Measurements from ENCODE around the gene SYNGR3. TPM values are rescaled to one million over a fixed set of nuclear protein-coding genes. Genes with fewer than 3 reads are reported as not detected.
A peak's percentile ranks its signal among the peaks of the same experiment; 100 is the strongest.

The SYNGR3 gene, protein sequence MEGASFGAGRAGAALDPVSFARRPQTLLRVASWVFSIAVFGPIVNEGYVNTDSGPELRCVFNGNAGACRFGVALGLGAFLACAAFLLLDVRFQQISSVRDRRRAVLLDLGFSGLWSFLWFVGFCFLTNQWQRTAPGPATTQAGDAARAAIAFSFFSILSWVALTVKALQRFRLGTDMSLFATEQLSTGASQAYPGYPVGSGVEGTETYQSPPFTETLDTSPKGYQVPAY
- total RNA-seq (1 to 10 TPM; 3.4 to 3.6 TPM), polyA plus RNA-seq (2.1 TPM)

DNA sequence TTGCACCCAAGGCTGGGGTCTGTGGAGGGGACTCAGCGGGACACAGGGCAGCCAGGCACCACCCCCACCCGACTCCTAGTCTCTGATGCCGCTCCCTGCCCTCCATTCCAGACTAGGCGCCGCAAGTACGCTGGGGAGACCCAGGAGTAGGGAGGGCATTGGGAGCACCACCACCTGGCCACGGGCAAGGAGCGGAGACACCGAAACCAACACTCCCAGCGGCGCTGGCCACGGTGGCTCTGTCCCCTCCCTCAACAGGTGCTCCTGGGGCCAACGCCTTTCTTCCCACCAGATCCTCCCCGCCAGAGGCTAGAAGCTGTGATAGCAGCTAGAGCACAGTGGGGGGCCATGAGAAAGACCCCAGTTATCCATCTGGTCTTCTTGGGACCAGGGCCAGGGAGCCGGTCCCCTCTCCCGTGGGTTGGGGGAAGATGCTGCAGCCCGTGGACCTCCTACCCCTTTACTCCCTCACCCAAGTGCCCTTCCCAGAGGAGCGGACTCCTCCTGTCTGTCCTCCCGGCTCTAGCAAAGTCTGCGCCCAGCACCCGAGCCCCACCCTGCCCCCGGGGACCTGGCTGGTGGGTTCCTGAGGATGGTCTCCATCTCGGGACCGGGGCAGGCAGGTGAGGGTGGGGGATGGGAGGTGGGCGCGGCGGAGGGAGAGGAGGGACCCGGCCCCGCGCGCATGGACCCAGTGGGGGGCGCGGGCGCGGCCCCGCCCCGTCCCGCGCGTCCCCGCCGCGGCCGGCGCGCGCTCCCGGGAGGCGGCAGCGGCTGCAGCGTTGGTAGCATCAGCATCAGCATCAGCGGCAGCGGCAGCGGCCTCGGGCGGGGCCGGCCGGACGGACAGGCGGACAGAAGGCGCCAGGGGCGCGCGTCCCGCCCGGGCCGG, at the start of gene SYNGR3:
TSS of gene SYNGR3 (plus strand) at position 762 of the 892 bp plus-strand sequence. CDS start 133 bp downstream, outside the sequence.
- peaks cover 9 to 10% of the 10 kb centered on the region in 2 donors for H3K27me3 Mint-ChIP-seq
- peak within 1 kb of the TSS; percentile 51 for H3K27ac ChIP-seq (ENCODE audit: low read depth, low read length)
- ChIA-PET POLR2A (interaction anchor here (1.0 to 2.6 kb wide), 2 partner anchors 18 to 24 kb away, joined by 3 to 9 read pairs; partner anchors contain the start of genes RPS2 and TBL3), CTCF (interaction anchor here (1.3 kb wide), 1 partner anchor 15 kb away, joined by 3 read pairs; no protein-coding TSS in a partner anchor)
- H3K4me3 ChIP-seq (ENCODE audit: low read length) = peak within 1 kb of the TSS; percentile 64
- peaks cover 26% of the 10 kb centered on the region for H3K4me1 ChIP-seq (ENCODE audit: insufficient read depth, low read length)
- no peaks in the 10 kb centered on the region for H3K9me3 Mint-ChIP-seq
- H3K4me1 Mint-ChIP-seq = peaks cover 22 to 50% (median 25%) of the 10 kb centered on the region in 3 donors
- H3K27ac Mint-ChIP-seq = peak within 1 kb of the TSS in 7 of 8 donors; percentile 50 to 95 (median 91)
- DNase-seq = no peak
- no peaks in the 10 kb centered on the region for H3K36me3 ChIP-seq (ENCODE audit: insufficient read depth, low read length)
- H3K36me3 Mint-ChIP-seq = peaks cover 0 to 17% (median 0%) of the 10 kb centered on the region in 3 donors
- peak within 1 kb of the TSS; percentile 63 to 88 (median 79) for H3K4me3 Mint-ChIP-seq
- H3K27me3 ChIP-seq (ENCODE audit: insufficient read depth, low read length, poor library complexity, severe bottlenecking) = peaks cover 14% of the 10 kb centered on the region
- no peaks in the 10 kb centered on the region for H3K9me3 ChIP-seq (ENCODE audit: low read length)

DNA sequence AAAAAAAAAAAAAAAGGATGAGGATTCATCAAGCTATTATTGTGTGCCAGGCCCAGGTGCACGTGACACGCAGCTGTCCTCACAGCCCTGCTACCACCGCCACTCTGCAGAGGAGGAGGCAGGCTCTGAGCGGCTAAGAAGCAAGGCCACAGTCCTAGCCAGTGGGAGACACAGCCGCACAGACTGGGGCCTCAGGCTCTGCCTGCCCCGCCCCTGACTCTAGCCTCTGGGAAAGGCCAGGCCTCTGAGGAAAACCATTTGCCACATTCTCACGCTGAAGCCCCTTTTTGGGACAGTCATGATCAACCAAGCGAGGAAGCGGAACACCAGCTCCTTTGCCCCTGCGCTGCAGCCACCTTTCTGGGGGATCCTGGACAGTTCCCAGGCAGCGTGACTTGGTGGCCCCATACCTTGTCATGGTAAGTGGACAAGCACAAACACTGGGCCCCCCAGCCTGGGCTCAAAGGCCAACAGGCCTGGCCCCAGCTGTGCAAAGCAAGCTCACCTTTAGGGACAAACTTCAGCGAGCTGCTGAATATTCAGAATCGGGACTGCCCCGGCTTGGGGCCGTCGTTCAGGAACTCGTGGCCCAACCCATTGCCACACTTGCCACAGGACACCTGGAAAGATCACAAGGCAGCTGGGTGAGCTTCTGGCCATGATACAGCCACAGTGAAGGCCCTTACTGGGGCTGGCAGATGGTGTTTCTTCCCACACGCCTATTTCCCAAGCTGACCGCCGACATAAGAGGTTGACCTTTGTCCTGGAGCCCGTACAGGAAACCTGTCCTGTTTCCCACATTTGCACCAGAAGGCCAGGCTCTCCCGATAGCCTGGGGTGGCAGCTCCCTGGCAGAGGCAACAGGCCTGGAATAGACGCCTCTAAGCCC, 49.3 kb upstream of the SYNGR3 start:
- Mint-ChIP-seq H3K27ac (no peak overlapping the region), H3K36me3 (peaks cover 0 to 26% (median 1%) of the 10 kb centered on the region in 3 donors), H3K4me3 (peak overlapping the region in 2 of 7 donors; percentile 23 to 30), H3K4me1 (peaks cover 8 to 24% (median 11%) of the 10 kb centered on the region in 3 donors), H3K27me3 (no peaks in the 10 kb centered on the region), H3K9me3 (no peaks in the 10 kb centered on the region)
- H3K27me3 ChIP-seq (ENCODE audit: insufficient read depth, low read length, poor library complexity, severe bottlenecking) = no peaks in the 10 kb centered on the region
- DNase-seq = no peak
- peaks cover 16% of the 10 kb centered on the region for H3K4me1 ChIP-seq (ENCODE audit: insufficient read depth, low read length)
- ChIA-PET CTCF (interaction anchor here (1.2 kb wide), 1 partner anchor 15 kb away, joined by 3 read pairs; no protein-coding TSS in a partner anchor), POLR2A (no interaction called here)
- no peak overlapping the region for H3K27ac ChIP-seq (ENCODE audit: low read depth, low read length)
- H3K36me3 ChIP-seq (ENCODE audit: insufficient read depth, low read length) = peaks cover 9% of the 10 kb centered on the region
- H3K9me3 ChIP-seq (ENCODE audit: low read length) = no peaks in the 10 kb centered on the region
- no peak overlapping the region for H3K4me3 ChIP-seq (ENCODE audit: low read length)

DNA sequence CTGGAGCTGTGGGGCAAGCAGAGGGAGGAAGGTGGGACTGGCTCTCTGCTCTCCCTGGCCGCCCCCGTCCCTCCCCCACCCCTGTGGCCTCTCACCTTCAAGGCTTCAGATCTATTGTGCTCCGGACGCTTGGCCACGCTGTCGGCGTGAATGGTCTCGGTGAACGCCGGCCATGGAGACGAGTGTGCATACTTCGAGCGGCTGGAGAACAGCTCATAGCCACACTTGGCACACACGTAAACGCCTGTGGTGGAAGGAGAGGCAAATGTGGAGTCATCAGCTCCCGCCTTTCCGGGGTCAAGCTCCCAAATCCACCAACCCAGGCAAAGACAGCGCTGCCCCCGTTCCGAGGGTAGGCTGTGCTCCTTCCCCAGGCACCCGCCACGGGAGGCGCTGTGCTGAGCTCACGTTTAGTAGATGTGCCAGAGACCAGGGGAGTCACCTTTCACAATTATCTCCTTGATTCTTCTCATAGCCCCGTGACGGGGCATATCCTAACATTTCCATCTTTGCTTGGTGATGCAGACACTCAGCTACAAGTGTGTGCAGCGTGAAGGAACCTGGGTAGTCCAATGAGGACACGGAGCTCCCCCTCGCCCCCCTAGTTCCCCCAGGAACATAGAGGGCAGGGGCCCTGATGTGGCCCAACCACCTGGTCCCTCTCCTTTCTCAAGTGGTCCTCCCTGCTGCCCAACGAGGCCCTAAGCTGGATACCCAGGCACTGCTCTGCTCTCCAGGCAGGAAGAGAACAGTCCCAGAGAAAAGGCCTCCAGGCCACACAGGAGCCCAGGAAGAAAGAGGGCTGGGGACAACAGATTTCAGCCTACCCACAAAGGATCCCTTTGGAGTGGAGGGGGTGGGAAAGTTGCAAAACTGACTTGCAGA, 48.4 kb upstream of the SYNGR3 start:
- H3K4me1 Mint-ChIP-seq = peaks cover 8 to 24% (median 11%) of the 10 kb centered on the region in 3 donors
- Histone ChIP-seq H3K27ac (ENCODE audit: low read depth, low read length) (peak overlapping the region; percentile 72), H3K27me3 (ENCODE audit: insufficient read depth, low read length, poor library complexity, severe bottlenecking) (no peaks in the 10 kb centered on the region), H3K4me3 (ENCODE audit: low read length) (no peak overlapping the region), H3K9me3 (ENCODE audit: low read length) (no peaks in the 10 kb centered on the region), H3K4me1 (ENCODE audit: insufficient read depth, low read length) (peaks cover 16% of the 10 kb centered on the region), H3K36me3 (ENCODE audit: insufficient read depth, low read length) (peaks cover 9% of the 10 kb centered on the region)
- H3K4me3 Mint-ChIP-seq = peak overlapping the region; percentile 40 to 95 (median 87)
- H3K27me3 Mint-ChIP-seq = no peaks in the 10 kb centered on the region
- ChIA-PET CTCF (interaction anchor here (1.2 kb wide), 1 partner anchor 14 kb away, joined by 3 read pairs; no protein-coding TSS in a partner anchor), POLR2A (no interaction called here)
- peak overlapping the region in 2 of 8 donors; percentile 26 to 66 for H3K27ac Mint-ChIP-seq
- DNase-seq = no peak
- H3K9me3 Mint-ChIP-seq = no peaks in the 10 kb centered on the region
- peaks cover 0 to 26% (median 1%) of the 10 kb centered on the region in 3 donors for H3K36me3 Mint-ChIP-seq

DNA sequence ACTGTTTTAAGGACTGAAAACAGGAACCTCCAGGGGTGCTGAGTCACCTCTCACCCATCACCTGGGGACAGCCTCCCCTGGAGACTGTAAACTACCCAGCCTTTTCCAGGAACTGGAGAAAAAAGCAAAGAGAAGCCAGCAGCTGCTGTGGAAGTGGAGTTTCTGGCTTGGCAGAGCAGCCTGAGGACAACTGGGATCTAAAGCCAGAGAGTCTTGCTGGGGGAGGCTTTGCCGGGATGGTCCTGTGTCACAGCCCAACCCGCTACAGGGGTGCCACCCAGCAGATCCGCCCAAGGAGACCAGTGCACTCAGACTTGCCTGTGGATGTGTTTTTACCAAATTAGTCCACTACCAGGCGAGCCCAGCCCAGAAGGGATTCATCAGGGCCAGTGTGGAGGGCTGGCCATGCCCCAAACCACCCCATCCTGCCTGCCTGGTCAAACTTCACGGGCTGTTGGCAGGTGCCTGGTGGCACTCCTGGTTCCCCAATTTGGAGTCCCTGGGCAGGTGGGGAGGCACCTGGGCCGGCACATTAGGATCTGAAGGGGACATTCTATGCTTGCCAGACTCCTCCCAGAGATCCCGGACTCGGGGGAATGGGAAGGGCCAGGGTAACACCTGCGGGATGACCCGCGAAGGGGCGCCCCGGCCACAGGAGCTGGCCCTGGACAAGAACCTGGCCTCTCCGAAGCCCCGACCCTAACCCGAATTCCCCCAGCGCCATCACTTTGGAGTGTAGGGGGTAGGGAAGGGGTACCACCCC, 47.5 kb upstream of the SYNGR3 start:
- Histone ChIP-seq H3K9me3 (ENCODE audit: low read length) (no peaks in the 10 kb centered on the region), H3K4me1 (ENCODE audit: insufficient read depth, low read length) (peaks cover 16% of the 10 kb centered on the region), H3K4me3 (ENCODE audit: low read length) (peak overlapping the region; percentile 79), H3K27ac (ENCODE audit: low read depth, low read length) (peak overlapping the region; percentile 72), H3K27me3 (ENCODE audit: insufficient read depth, low read length, poor library complexity, severe bottlenecking) (no peaks in the 10 kb centered on the region), H3K36me3 (ENCODE audit: insufficient read depth, low read length) (peaks cover 9% of the 10 kb centered on the region)
- CTCF ChIA-PET = interaction anchor here (1.1 kb wide), 1 partner anchor 16 kb away, joined by 6 read pairs; no protein-coding TSS in a partner anchor
- DNase-seq = no peak
- H3K4me1 Mint-ChIP-seq = peaks cover 8 to 24% (median 11%) of the 10 kb centered on the region in 3 donors
- peak overlapping the region; percentile 80 to 95 (median 88) for H3K4me3 Mint-ChIP-seq
- H3K36me3 Mint-ChIP-seq = peaks cover 0 to 24% (median 1%) of the 10 kb centered on the region in 3 donors
- POLR2A ChIA-PET = interaction anchor here (1.7 kb wide), 1 partner anchor 23 kb away, joined by 16 read pairs; the partner anchor contains the start of gene RPS2
- no peaks in the 10 kb centered on the region for H3K9me3 Mint-ChIP-seq
- no peaks in the 10 kb centered on the region for H3K27me3 Mint-ChIP-seq
- peak overlapping the region in 2 of 8 donors; percentile 17 to 68 for H3K27ac Mint-ChIP-seq

DNA sequence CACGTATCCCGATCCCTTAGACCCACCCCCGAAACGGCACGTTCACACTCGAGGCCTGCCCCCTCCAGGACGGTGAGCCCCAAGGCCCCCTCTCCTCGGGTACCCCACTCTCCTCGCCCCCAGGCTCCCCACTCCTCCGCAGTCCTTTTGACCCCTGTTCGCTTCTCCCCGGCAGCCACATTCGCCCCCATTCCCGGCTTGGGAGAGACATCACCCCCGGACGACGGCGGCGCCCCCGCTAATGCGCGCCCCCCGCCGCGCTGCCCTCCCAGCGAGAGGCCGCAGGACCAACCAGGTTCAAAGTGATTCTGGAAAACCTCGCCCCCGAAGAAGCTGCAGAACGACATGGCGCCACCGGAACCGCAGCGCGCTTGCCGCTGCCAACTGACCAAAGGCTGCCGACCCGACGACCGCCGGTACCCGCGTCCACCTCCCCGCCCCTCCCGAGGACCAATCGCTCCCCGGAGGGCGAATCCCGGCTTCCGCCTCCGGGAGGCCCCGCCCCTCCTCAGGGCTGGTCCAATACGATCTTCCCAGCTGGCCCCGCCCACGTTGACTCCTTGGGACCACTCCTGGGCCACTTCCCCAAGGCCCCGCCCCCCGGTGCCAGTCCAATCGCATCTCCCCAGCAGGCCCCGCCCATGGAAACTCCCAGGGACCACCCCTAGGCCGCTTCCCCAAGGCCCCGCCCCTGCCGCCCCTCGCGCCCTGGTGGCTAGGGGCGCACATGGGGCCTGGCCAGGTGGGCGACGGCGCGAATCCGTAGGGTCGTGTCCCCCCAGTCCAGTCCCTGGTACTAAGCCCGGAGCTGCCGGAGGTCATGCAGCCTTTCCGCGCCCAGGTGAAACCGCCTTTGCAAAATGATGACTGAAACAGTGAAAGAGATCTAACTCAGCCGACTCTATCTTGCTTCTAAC, 46.7 kb upstream of the SYNGR3 start, which contains the start of gene MSRB1:
TSS of gene MSRB1 (minus strand) at position 390 of the 917 bp plus-strand sequence. CDS start at position 347, 43 bp downstream.
- peak within 1 kb of the TSS; percentile 46 to 92 (median 78) for H3K27ac Mint-ChIP-seq
- H3K4me1 ChIP-seq (ENCODE audit: insufficient read depth, low read length) = peaks cover 16% of the 10 kb centered on the region
- H3K27me3 ChIP-seq (ENCODE audit: insufficient read depth, low read length, poor library complexity, severe bottlenecking) = no peaks in the 10 kb centered on the region
- peak within 1 kb of the TSS; percentile 72 for H3K27ac ChIP-seq (ENCODE audit: low read depth, low read length)
- H3K27me3 Mint-ChIP-seq = no peaks in the 10 kb centered on the region
- H3K9me3 Mint-ChIP-seq = no peaks in the 10 kb centered on the region
- ChIA-PET POLR2A (interaction anchor here (1.0 to 1.7 kb wide), 6 partner anchors 9 to 212 kb away, joined by 3 to 16 read pairs (median 6); partner anchors contain the start of genes NUBP2, RPS2, SPSB3 and TRAF7), CTCF (interaction anchor here (1.1 to 1.4 kb wide), 3 partner anchors 8 to 15 kb away, joined by 4 to 9 read pairs (median 6); no protein-coding TSS in a partner anchor)
- peaks cover 0 to 19% (median under 1%) of the 10 kb centered on the region in 3 donors for H3K36me3 Mint-ChIP-seq
- H3K4me3 Mint-ChIP-seq = peak within 1 kb of the TSS; percentile 80 to 95 (median 88)
- peak; percentile 98 to 100 (median 100) for DNase-seq
- peak within 1 kb of the TSS; percentile 79 for H3K4me3 ChIP-seq (ENCODE audit: low read length)
- peaks cover 9% of the 10 kb centered on the region for H3K36me3 ChIP-seq (ENCODE audit: insufficient read depth, low read length)
- H3K9me3 ChIP-seq (ENCODE audit: low read length) = no peaks in the 10 kb centered on the region
- peaks cover 8 to 24% (median 11%) of the 10 kb centered on the region in 3 donors for H3K4me1 Mint-ChIP-seq

Measured in CD8-positive, alpha-beta memory T cell (primary cell).